Adrenal gland (tissue), 5 donors: Measurements from ENCODE around the gene NDUFA11.

Experiments
- CTCF ChIP-seq, 6 experiments: fragments of 450-650 bp in 4 of 6; fragments of 200-600 bp in 2 of 6; sonication (generic) in 1 of 6; IDR thresholded peaks; 1 replicate in 5 of 6; 2 replicates in 1 of 6; pipeline versions ENCODE4 v1.5.1 to v1.8.0; 2016 to 2021; ENCODE audit warnings: antibody characterized with exemption in 6 of 6, mild to moderate bottlenecking in 2 of 6, moderate library complexity in 1 of 6
- POLR2A ChIP-seq, 2 donors: fragments of 450-650 bp; IDR thresholded peaks; one replicate each; pipeline ENCODE4 v1.6.1; 2017; ENCODE audit warnings: antibody characterized with exemption in 2 of 2, mild to moderate bottlenecking in 2 of 2, moderate library complexity in 1 of 2
- donor health status: DM: no; HTN: no; CAD: no.

- no peak for TF ChIP-seq CTCF (IDR thresholded peaks at IDR 0.05)
- no peak for TF ChIP-seq POLR2A (IDR thresholded peaks at IDR 0.05)
Measured at GRCh38 chr19:5907241-5907640, 3.7 kb upstream of the NDUFA11 start.
